Measurements from ENCODE around the gene NKX6-2. TPM values are rescaled to one million over a fixed set of nuclear protein-coding genes. Genes with fewer than 3 reads are reported as not detected.

NKX6-2 gene
- total RNA-seq, 6 experiments from 2014 or later: not detected

DNA sequence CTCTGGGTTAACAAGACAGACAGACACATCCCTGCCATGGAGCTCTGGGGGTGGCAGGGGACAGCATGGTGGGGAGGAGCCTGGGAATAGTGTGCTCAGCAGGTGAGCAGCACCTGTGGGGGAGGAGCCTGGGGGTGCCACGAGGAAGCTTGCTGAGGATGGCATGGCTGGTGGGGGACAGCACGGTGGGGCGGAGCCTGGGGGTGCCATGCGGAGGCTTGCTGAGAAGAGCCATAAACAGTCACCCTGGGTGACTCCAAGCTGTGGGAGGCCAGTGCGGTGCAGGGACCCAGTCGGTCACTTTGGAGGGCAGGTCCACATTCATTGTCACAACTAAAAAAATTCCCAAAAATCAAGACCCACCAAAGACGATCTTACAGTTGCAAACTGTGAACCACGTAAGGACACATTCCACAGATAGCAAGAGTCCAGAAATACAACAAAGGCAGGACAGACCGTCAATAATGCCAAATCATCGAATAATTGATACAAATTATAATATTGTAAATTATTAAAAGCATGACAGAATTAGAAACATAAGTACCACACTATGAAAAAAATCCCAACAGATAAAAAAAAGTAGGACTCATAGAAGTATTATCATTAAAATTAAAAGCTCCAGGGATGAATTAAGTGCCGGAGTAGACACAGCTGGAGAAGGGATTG lies 24.4 kb downstream of the NKX6-2 start:
- no peaks in the 10 kb centered on the region for H3K9me3 Mint-ChIP-seq
- H3K27ac Mint-ChIP-seq: no peak overlapping the region
- no peaks in the 10 kb centered on the region for H3K4me1 Mint-ChIP-seq (ENCODE audit: low read depth)
- no peak for DNase-seq
- H3K4me3 Mint-ChIP-seq: no peak overlapping the region
- H3K36me3 Mint-ChIP-seq (ENCODE audit: low read depth): peaks cover 30% of the 10 kb centered on the region
- peaks cover 6% of the 10 kb centered on the region for H3K27me3 Mint-ChIP-seq (ENCODE audit: insufficient read depth)
- TF ChIP-seq, protein P1, sequence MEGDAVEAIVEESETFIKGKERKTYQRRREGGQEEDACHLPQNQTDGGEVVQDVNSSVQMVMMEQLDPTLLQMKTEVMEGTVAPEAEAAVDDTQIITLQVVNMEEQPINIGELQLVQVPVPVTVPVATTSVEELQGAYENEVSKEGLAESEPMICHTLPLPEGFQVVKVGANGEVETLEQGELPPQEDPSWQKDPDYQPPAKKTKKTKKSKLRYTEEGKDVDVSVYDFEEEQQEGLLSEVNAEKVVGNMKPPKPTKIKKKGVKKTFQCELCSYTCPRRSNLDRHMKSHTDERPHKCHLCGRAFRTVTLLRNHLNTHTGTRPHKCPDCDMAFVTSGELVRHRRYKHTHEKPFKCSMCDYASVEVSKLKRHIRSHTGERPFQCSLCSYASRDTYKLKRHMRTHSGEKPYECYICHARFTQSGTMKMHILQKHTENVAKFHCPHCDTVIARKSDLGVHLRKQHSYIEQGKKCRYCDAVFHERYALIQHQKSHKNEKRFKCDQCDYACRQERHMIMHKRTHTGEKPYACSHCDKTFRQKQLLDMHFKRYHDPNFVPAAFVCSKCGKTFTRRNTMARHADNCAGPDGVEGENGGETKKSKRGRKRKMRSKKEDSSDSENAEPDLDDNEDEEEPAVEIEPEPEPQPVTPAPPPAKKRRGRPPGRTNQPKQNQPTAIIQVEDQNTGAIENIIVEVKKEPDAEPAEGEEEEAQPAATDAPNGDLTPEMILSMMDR (IDR thresholded peaks at IDR 0.05): no peak

DNA sequence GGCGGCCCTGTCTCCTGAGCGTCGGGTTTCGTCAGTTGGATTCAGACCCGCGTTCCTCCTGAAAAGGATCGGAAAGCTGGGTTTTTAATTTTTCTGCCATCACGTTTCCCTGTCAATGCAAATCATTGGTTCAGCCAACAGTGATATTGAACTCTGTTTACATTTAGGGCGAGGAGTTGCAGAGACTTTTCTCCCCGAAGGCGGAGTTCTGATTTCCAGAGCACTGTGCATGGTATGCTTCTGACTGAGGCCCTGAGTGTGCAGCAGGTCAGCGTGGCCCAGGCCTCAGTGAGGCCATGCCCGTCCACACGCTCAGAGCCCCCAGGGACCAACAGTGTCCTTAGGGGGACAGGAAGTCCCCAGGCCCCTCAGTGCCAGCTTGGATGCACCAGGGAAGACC lies 27.1 kb downstream of the NKX6-2 start:
- no peak for DNase-seq
- H3K27ac Mint-ChIP-seq: no peak overlapping the region
- no peaks in the 10 kb centered on the region for H3K4me1 Mint-ChIP-seq (ENCODE audit: low read depth)
- peaks cover 13% of the 10 kb centered on the region for H3K27me3 Mint-ChIP-seq (ENCODE audit: insufficient read depth)
- peaks cover 6% of the 10 kb centered on the region for H3K9me3 Mint-ChIP-seq
- H3K36me3 Mint-ChIP-seq (ENCODE audit: low read depth): peaks cover 47% of the 10 kb centered on the region
- TF ChIP-seq, protein P1 (IDR thresholded peaks at IDR 0.05): no peak
- H3K4me3 Mint-ChIP-seq: no peak overlapping the region

DNA sequence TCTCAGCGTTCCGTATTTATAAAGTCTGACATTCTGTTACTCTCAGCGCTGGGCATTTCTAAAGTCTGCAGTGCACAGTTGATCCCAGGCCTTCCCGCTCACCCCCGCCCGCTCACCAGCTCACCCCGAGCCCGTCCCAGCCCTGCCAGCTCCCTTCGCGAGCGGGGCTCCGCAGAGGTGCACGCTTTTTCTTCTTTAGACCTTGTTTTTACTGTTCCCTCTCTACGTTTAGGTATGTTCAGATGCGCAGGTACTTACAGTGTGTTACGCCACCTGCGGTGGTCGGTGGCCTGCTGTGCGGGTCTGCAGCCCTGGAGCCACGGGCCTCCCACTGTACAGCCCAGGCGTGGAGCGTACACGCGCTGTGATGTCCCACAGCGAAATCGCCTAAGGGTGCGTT lies 28.8 kb downstream of the NKX6-2 start:
- TF ChIP-seq, protein P1 (IDR thresholded peaks at IDR 0.05): no peak
- Mint-ChIP-seq H3K27ac (no peak overlapping the region), H3K9me3 (peaks cover 6% of the 10 kb centered on the region), H3K27me3 (ENCODE audit: insufficient read depth) (peaks cover 11% of the 10 kb centered on the region), H3K4me3 (no peak overlapping the region), H3K36me3 (ENCODE audit: low read depth) (peaks cover 45% of the 10 kb centered on the region), H3K4me1 (ENCODE audit: low read depth) (no peaks in the 10 kb centered on the region)
- DNase-seq: no peak

DNA sequence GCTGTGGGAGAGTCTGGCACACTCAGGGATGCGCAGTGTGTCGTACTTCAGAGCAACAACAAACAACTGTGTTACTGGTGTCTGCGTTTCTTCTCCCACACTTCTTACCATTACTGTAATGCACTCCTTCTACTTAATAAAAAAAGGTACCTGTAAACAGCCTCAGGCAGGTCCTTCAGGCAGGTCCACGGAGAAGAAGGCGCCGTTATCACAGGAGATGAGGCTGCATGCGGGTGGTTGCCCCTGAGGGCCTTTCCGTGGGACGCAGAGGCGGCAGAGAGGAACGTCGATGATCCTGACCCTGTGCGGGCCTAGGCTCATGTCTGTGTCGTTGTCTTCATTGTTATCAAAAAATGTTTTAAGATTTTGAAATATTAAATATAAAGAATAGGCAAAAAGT lies 29.4 kb downstream of the NKX6-2 start:
- TF ChIP-seq, protein P1 (IDR thresholded peaks at IDR 0.05): no peak
- peaks cover 39% of the 10 kb centered on the region for H3K36me3 Mint-ChIP-seq (ENCODE audit: low read depth)

DNA sequence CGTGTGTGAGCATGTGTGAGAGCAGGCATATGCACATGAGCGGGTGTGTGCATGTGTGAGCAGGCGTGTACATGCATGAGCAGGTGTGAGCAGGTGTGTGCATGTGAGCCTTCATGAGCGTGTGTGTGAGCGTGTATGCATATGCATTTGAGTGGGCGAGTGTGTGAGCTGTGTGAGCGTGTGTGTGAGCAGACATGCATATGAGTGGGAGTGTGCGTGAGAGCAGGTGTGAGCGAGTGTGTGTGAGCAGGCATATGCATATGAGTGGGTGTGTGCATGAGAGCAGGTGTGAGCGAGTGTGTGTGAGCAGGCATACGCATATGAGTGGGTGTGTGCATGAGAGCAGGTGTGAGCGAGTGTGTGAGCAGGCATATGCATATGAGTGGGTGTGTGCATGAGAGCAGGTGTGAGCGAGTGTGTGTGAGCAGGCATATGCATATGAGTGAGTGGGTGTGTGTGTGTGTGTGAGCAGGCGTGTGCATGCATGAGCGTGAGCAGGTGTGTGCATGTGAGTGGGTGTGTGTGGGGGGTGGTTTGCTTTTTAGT lies 30.7 kb downstream of the NKX6-2 start:
- H3K27me3 Mint-ChIP-seq (ENCODE audit: insufficient read depth): peaks cover 7% of the 10 kb centered on the region; the same call in 1 of the 2 replicates

More for the DNA sequence above, 29.4 kb downstream of the NKX6-2 start:
- DNase-seq: no peak
- peaks cover 11% of the 10 kb centered on the region for H3K27me3 Mint-ChIP-seq (ENCODE audit: insufficient read depth)
- no peaks in the 10 kb centered on the region for H3K4me1 Mint-ChIP-seq (ENCODE audit: low read depth)
- no peak overlapping the region for H3K27ac Mint-ChIP-seq
- no peak overlapping the region for H3K4me3 Mint-ChIP-seq
- peaks cover 6% of the 10 kb centered on the region for H3K9me3 Mint-ChIP-seq

More for the DNA sequence above, 30.7 kb downstream of the NKX6-2 start:
- TF ChIP-seq, protein P1 (IDR thresholded peaks at IDR 0.05): no peak
- Mint-ChIP-seq H3K27ac (0 out of 2 replicates have a peak overlapping the region, but pooled peaks have one; percentile 5), H3K36me3 (ENCODE audit: low read depth) (peaks cover 38% of the 10 kb centered on the region), H3K4me3 (no peak overlapping the region), H3K4me1 (ENCODE audit: low read depth) (no peaks in the 10 kb centered on the region), H3K9me3 (peaks cover 6% of the 10 kb centered on the region)
- DNase-seq: no peak

Data from HFFc6 (cell line).